Measurements from ENCODE around the gene TBC1D8.
A peak's percentile ranks its signal among the peaks of the same experiment; 100 is the strongest.

Gene TBC1D8

GRCh38 chr2:101047075-101047766 is 104.0 kb downstream of the TBC1D8 start (continued):
- no peak for TF ChIP-seq TSHZ2 (CRISPR knock-in tag; IDR thresholded peaks at IDR 0.05)
- TF ChIP-seq TCF4 (CRISPR knock-in tag; IDR thresholded peaks at IDR 0.05; ENCODE audit: borderline replicate concordance) = no peak
- no peak for TF ChIP-seq GLIS3 (CRISPR knock-in tag; IDR thresholded peaks at IDR 0.05)
- no peak for TF ChIP-seq BACH2 (CRISPR knock-in tag; IDR thresholded peaks at IDR 0.05; ENCODE audit: borderline replicate concordance)
- TF ChIP-seq SNAI2 (CRISPR knock-in tag; IDR thresholded peaks at IDR 0.05) = no peak

- ATAC-seq = no peak
- TF ChIP-seq ESRRG (CRISPR knock-in tag; IDR thresholded peaks at IDR 0.05) (no peak), ZNF70 (CRISPR knock-in tag; IDR thresholded peaks at IDR 0.05) (no peak), ARNTL (CRISPR knock-in tag; IDR thresholded peaks at IDR 0.05; ENCODE audit: borderline replicate concordance, low read depth) (no peak), GLIS3 (CRISPR knock-in tag; IDR thresholded peaks at IDR 0.05) (no peak), OSR1 (CRISPR knock-in tag; IDR thresholded peaks at IDR 0.05) (no peak), ZNF565 (CRISPR knock-in tag; conservative IDR thresholded peaks at IDR 0.05; ENCODE audit: low read depth) (no peak), ZFP30 (CRISPR knock-in tag; IDR thresholded peaks at IDR 0.05) (no peak), SNAI2 (CRISPR knock-in tag; IDR thresholded peaks at IDR 0.05) (no peak), ZC3H10 (CRISPR knock-in tag; IDR thresholded peaks at IDR 0.05) (no peak), CSDC2 (CRISPR knock-in tag; IDR thresholded peaks at IDR 0.05) (no peak), RARB (CRISPR knock-in tag; IDR thresholded peaks at IDR 0.05) (no peak), TCF4 (CRISPR knock-in tag; IDR thresholded peaks at IDR 0.05; ENCODE audit: borderline replicate concordance) (no peak), ZFP3 (CRISPR knock-in tag; IDR thresholded peaks at IDR 0.05) (no peak), TSHZ2 (CRISPR knock-in tag; IDR thresholded peaks at IDR 0.05) (no peak), ISL1 (CRISPR knock-in tag; IDR thresholded peaks at IDR 0.05) (no peak), CREB5 (CRISPR knock-in tag; IDR thresholded peaks at IDR 0.05; ENCODE audit: low read depth) (no peak), TOX (CRISPR knock-in tag; IDR thresholded peaks at IDR 0.05; ENCODE audit: borderline replicate concordance) (no peak), BACH2 (CRISPR knock-in tag; IDR thresholded peaks at IDR 0.05; ENCODE audit: borderline replicate concordance) (no peak), POU6F1 (CRISPR knock-in tag; IDR thresholded peaks at IDR 0.05; ENCODE audit: borderline replicate concordance, low read depth) (no peak), ZNF8 (CRISPR knock-in tag; IDR thresholded peaks at IDR 0.05) (no peak)
Measured at GRCh38 chr2:101045330-101045729, 105.9 kb downstream of the TBC1D8 start.

GRCh38 chr2:101041413-101041812 is 109.8 kb downstream of the TBC1D8 start:
- peak; percentile 35; the same call in 1 of the 3 replicates for ATAC-seq
- TF ChIP-seq CSDC2 (CRISPR knock-in tag; IDR thresholded peaks at IDR 0.05) = no peak
- no peak for TF ChIP-seq ESRRG (CRISPR knock-in tag; IDR thresholded peaks at IDR 0.05)

GRCh38 chr2:101040761-101041160 is 110.4 kb downstream of the TBC1D8 start:
- TF ChIP-seq BACH2 (CRISPR knock-in tag; IDR thresholded peaks at IDR 0.05; ENCODE audit: borderline replicate concordance) (no peak), TCF4 (CRISPR knock-in tag; IDR thresholded peaks at IDR 0.05; ENCODE audit: borderline replicate concordance) (peak; percentile 55), ISL1 (CRISPR knock-in tag; IDR thresholded peaks at IDR 0.05) (peak; percentile 38; the same call in 1 of the 2 replicates), SNAI2 (CRISPR knock-in tag; IDR thresholded peaks at IDR 0.05) (peak; percentile 37; the same call in 1 of the 2 replicates), TSHZ2 (CRISPR knock-in tag; IDR thresholded peaks at IDR 0.05) (no peak), ARNTL (CRISPR knock-in tag; IDR thresholded peaks at IDR 0.05; ENCODE audit: borderline replicate concordance, low read depth) (peak; percentile 40; the same call in 1 of the 2 replicates)
- ATAC-seq = peak; percentile 80

Data from SK-N-SH treated with all-trans-retinoic acid at 6 μM for 48 hours (cell line).